ENCODE measurements around the gene PCNX3. TPM values are rescaled to one million over a fixed set of nuclear protein-coding genes. Genes with fewer than 3 reads are reported as not detected.

PCNX3 gene
- polyA plus RNA-seq, 3 donors: 0.58 to 36.4 (median 1.7) TPM

DNA sequence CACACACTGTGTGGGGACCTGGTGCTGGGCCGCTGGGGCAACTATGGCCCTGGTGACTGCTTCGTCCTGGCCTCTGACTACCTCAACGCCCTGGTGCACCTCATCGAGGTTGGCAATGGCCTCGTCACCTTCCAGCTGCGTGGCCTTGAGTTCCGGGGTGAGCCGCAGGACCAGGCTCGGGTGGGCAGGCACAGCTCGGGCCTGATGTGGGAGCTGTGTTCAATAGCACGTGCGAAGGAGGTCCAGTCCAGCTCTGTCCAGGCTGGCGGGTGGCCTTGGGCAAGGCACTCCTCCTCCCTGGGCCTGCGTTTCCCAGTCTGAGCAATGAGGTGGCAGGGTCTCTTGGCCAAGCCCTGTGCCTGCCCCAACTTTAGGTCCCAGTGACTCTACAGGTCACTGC lies 14.0 kb downstream of the PCNX3 start:
- H3K79me2 ChIP-seq (ENCODE audit: insufficient read depth, low read length): peaks cover 5% of the 10 kb centered on the region
- H3K4me1 ChIP-seq (ENCODE audit: control insufficient read depth in 1 of 2, insufficient read depth in 2 of 2, low read length in 2 of 2): peaks cover 3 to 7% of the 10 kb centered on the region in 2 donors
- WGBS (ENCODE audit: insufficient coverage): 98% methylated on average over 13 of the region's 14 CpGs
- H3K36me3 ChIP-seq (replicated peaks in 1 of 2; ENCODE audit: control insufficient read depth in 1 of 2, insufficient read depth in 2 of 2, low read length in 2 of 2): peaks cover 79 to 94% of the 10 kb centered on the region in 2 donors
- no peak for DNase-seq
- no peak overlapping the region for H3K27ac ChIP-seq (ENCODE audit: low read depth in 1 of 2, low read length in 2 of 2)
- peaks cover 42% of the 10 kb centered on the region for H4K20me1 ChIP-seq (ENCODE audit: insufficient read depth, low read length)
- no peak overlapping the region for H3K4me2 ChIP-seq (replicated peaks; ENCODE audit: extremely low read depth, low read length, poor library complexity, severe bottlenecking)
- TF ChIP-seq, protein P1, sequence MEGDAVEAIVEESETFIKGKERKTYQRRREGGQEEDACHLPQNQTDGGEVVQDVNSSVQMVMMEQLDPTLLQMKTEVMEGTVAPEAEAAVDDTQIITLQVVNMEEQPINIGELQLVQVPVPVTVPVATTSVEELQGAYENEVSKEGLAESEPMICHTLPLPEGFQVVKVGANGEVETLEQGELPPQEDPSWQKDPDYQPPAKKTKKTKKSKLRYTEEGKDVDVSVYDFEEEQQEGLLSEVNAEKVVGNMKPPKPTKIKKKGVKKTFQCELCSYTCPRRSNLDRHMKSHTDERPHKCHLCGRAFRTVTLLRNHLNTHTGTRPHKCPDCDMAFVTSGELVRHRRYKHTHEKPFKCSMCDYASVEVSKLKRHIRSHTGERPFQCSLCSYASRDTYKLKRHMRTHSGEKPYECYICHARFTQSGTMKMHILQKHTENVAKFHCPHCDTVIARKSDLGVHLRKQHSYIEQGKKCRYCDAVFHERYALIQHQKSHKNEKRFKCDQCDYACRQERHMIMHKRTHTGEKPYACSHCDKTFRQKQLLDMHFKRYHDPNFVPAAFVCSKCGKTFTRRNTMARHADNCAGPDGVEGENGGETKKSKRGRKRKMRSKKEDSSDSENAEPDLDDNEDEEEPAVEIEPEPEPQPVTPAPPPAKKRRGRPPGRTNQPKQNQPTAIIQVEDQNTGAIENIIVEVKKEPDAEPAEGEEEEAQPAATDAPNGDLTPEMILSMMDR (IDR thresholded peaks at IDR 0.05): no peak
- no peaks in the 10 kb centered on the region for H3K9me3 ChIP-seq (replicated peaks in 1 of 2; ENCODE audit: control insufficient read depth in 1 of 2, insufficient read depth in 1 of 2, low read length in 2 of 2)
- H3K27ac Mint-ChIP-seq: no peak overlapping the region
- no peaks in the 10 kb centered on the region for H3K9me3 Mint-ChIP-seq
- peaks cover 55 to 89% of the 10 kb centered on the region in 2 donors for H3K36me3 Mint-ChIP-seq
- H3K4me1 Mint-ChIP-seq: peaks cover 11% of the 10 kb centered on the region
- peaks cover 0 to 1% (median 0%) of the 10 kb centered on the region in 3 donors for H3K27me3 Mint-ChIP-seq (ENCODE audit: low read depth in 3 of 3)
- no peak overlapping the region for H3K4me3 Mint-ChIP-seq
- H2AFZ ChIP-seq (ENCODE audit: insufficient read depth, low read depth, low read length, poor library complexity, severe bottlenecking): no peak overlapping the region
- H3K9ac ChIP-seq (ENCODE audit: insufficient read depth, low read length, poor library complexity, severe bottlenecking): no peak overlapping the region
- no peak overlapping the region for H3K4me3 ChIP-seq (replicated peaks in 1 of 3; ENCODE audit: low read depth in 2 of 3, low read length in 3 of 3)
- intact Hi-C loops (cut with micrococcal nuclease): loop anchor here (5.0 to 10.0 kb wide), 4 partner anchors 33 to 365 kb away; partner anchors contain the start of gene RELA (in 1 of the 2)
- H3K27me3 ChIP-seq (ENCODE audit: control insufficient read depth in 2 of 2, insufficient read depth in 2 of 2, low read length in 2 of 2): no peaks in the 10 kb centered on the region

- peaks cover 38% of the 10 kb centered on the region for H4K20me1 ChIP-seq (ENCODE audit: insufficient read depth, low read length)
- 100% methylated on average over 3 of the region's 11 CpGs for WGBS (ENCODE audit: insufficient coverage)
- H3K36me3 ChIP-seq (replicated peaks in 1 of 2; ENCODE audit: control insufficient read depth in 1 of 2, insufficient read depth in 2 of 2, low read length in 2 of 2): peaks cover 79 to 94% of the 10 kb centered on the region in 2 donors
- peaks cover 11% of the 10 kb centered on the region for H3K4me1 Mint-ChIP-seq
- peaks cover 5% of the 10 kb centered on the region for H3K79me2 ChIP-seq (ENCODE audit: insufficient read depth, low read length)
- H3K27me3 Mint-ChIP-seq (ENCODE audit: low read depth in 3 of 3): peaks cover 0 to 1% (median 0%) of the 10 kb centered on the region in 3 donors
- no peaks in the 10 kb centered on the region for H3K27me3 ChIP-seq (ENCODE audit: control insufficient read depth in 2 of 2, insufficient read depth in 2 of 2, low read length in 2 of 2)
- peaks cover 58 to 89% of the 10 kb centered on the region in 2 donors for H3K36me3 Mint-ChIP-seq
- H3K27ac ChIP-seq (ENCODE audit: low read depth in 1 of 2, low read length in 2 of 2): no peak overlapping the region
- TF ChIP-seq, protein P1 (IDR thresholded peaks at IDR 0.05): no peak
- no peak overlapping the region for H3K4me2 ChIP-seq (replicated peaks; ENCODE audit: extremely low read depth, low read length, poor library complexity, severe bottlenecking)
- DNase-seq: no peak
- H3K4me3 ChIP-seq (replicated peaks in 1 of 3; ENCODE audit: low read depth in 2 of 3, low read length in 3 of 3): no peak overlapping the region
- intact Hi-C loops (cut with micrococcal nuclease): no loop called here
- H3K9me3 ChIP-seq (replicated peaks in 1 of 2; ENCODE audit: control insufficient read depth in 1 of 2, insufficient read depth in 1 of 2, low read length in 2 of 2): no peaks in the 10 kb centered on the region
- H3K4me3 Mint-ChIP-seq: no peak overlapping the region
- H3K9ac ChIP-seq (ENCODE audit: insufficient read depth, low read length, poor library complexity, severe bottlenecking): no peak overlapping the region
- no peak overlapping the region for H3K27ac Mint-ChIP-seq
- H3K4me1 ChIP-seq (ENCODE audit: control insufficient read depth in 1 of 2, insufficient read depth in 2 of 2, low read length in 2 of 2): peaks cover 3 to 7% of the 10 kb centered on the region in 2 donors
- H2AFZ ChIP-seq (ENCODE audit: insufficient read depth, low read depth, low read length, poor library complexity, severe bottlenecking): no peak overlapping the region
- H3K9me3 Mint-ChIP-seq: no peaks in the 10 kb centered on the region
Measured at GRCh38 chr11:65630215-65630614, 14.6 kb downstream of the PCNX3 start.
